GM12892 (cell line): Measurements from ENCODE around the gene DACT3.

ENCODE experiments used
- POLR2A ChIP-seq: IDR thresholded peaks from 2 replicates; pipeline ENCODE4 v1.6.1; 2011; ENCODE audit warnings: low read depth, low read length, control low read depth
- TAF1 ChIP-seq: IDR thresholded peaks from 2 replicates; pipeline ENCODE4 v1.6.1; 2011; ENCODE audit warnings: low read depth, mild to moderate bottlenecking, control low read depth, low read length, borderline replicate concordance

GRCh38 chr19:46689358-46689757 lies 28.4 kb upstream of the DACT3 start:
- TF ChIP-seq POLR2A (no peak), TAF1 (no peak)
